Measurements from ENCODE around the gene OBP2A.
"Not testable (repeated sequence)": the region's sequence is repeated elsewhere in the genome, so short reads cannot be mapped to it uniquely, and the experiment has no call there.

Gene OBP2A

GRCh38 chr9:135528842-135529435 is 17.0 kb upstream of the OBP2A start:
- not testable (repeated sequence) for H3K36me3 ChIP-seq (ENCODE audit: control insufficient read depth in 5 of 5, insufficient read depth in 5 of 5, low read length in 5 of 5); H3K4me3 ChIP-seq (ENCODE audit: low read depth in 1 of 5, low read length in 5 of 5); H3K9ac ChIP-seq (ENCODE audit: low read length in 5 of 5); H3K27ac ChIP-seq (ENCODE audit: low read depth, low read length); H3K4me1 ChIP-seq (ENCODE audit: control insufficient read depth in 5 of 5, insufficient read depth in 5 of 5, low read length in 5 of 5); H3K9me3 ChIP-seq (ENCODE audit: control insufficient read depth in 5 of 5, low read length in 5 of 5)
- peaks cover 15 to 35% (median 21%) of the 10 kb centered on the region in 5 donors for H3K27me3 ChIP-seq (ENCODE audit: control insufficient read depth in 5 of 5, insufficient read depth in 4 of 5, low read length in 5 of 5)

- Histone ChIP-seq H3K4me3 (ENCODE audit: low read depth in 1 of 5, low read length in 5 of 5) (no peak overlapping the region), H3K27me3 (ENCODE audit: control insufficient read depth in 5 of 5, insufficient read depth in 4 of 5, low read length in 5 of 5) (peaks cover 9 to 27% (median 18%) of the 10 kb centered on the region in 5 donors), H3K9me3 (ENCODE audit: control insufficient read depth in 5 of 5, low read length in 5 of 5) (peaks cover 0 to 7% (median 0%) of the 10 kb centered on the region in 5 donors), H3K36me3 (ENCODE audit: control insufficient read depth in 5 of 5, insufficient read depth in 5 of 5, low read length in 5 of 5) (no peaks in the 10 kb centered on the region), H3K27ac (ENCODE audit: low read depth, low read length) (no peak overlapping the region), H3K9ac (ENCODE audit: low read length in 5 of 5) (no peak overlapping the region), H3K4me1 (ENCODE audit: control insufficient read depth in 5 of 5, insufficient read depth in 5 of 5, low read length in 5 of 5) (no peaks in the 10 kb centered on the region)
Measured at GRCh38 chr9:135530146-135530545, 15.8 kb upstream of the OBP2A start.

DNA sequence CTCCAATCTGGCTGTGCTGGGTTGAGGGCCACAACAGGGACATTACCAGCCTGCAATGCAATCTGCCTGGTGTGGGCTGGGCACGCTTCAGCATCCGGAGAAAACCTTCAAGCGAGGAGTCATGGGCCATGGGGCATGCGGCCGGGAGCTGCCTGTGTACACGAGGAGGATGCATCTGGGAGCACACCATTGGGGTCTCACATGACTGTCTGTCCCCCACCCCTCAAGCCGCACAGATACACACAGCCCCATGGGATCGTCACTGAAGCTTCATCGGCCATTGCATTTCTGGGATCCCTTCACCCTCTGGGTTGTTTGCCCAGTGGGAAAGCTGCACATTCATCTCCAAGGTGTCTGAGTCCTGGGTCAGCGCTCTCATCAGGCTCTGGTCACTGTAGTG is 14.8 kb upstream of the OBP2A start:
- Histone ChIP-seq H3K4me3 (ENCODE audit: low read depth in 1 of 5, low read length in 5 of 5) (no peak overlapping the region), H3K27me3 (ENCODE audit: control insufficient read depth in 5 of 5, insufficient read depth in 4 of 5, low read length in 5 of 5) (peaks cover 9 to 19% (median 16%) of the 10 kb centered on the region in 5 donors), H3K36me3 (ENCODE audit: control insufficient read depth in 5 of 5, insufficient read depth in 5 of 5, low read length in 5 of 5) (no peaks in the 10 kb centered on the region), H3K9ac (ENCODE audit: low read length in 5 of 5) (no peak overlapping the region), H3K4me1 (ENCODE audit: control insufficient read depth in 5 of 5, insufficient read depth in 5 of 5, low read length in 5 of 5) (no peaks in the 10 kb centered on the region), H3K27ac (ENCODE audit: low read depth, low read length) (no peak overlapping the region), H3K9me3 (ENCODE audit: control insufficient read depth in 5 of 5, low read length in 5 of 5) (peaks cover 0 to 7% (median 0%) of the 10 kb centered on the region in 5 donors)

- Histone ChIP-seq H3K9me3 (ENCODE audit: control insufficient read depth in 5 of 5, low read length in 5 of 5) (peaks cover 0 to 7% (median 2%) of the 10 kb centered on the region in 5 donors), H3K36me3 (ENCODE audit: control insufficient read depth in 5 of 5, insufficient read depth in 5 of 5, low read length in 5 of 5) (no peaks in the 10 kb centered on the region), H3K9ac (ENCODE audit: low read length in 5 of 5) (no peak overlapping the region), H3K27ac (ENCODE audit: low read depth, low read length) (no peak overlapping the region), H3K4me3 (ENCODE audit: low read depth in 1 of 5, low read length in 5 of 5) (no peak overlapping the region), H3K27me3 (ENCODE audit: control insufficient read depth in 5 of 5, insufficient read depth in 4 of 5, low read length in 5 of 5) (peaks cover 6 to 17% (median 10%) of the 10 kb centered on the region in 5 donors), H3K4me1 (ENCODE audit: control insufficient read depth in 5 of 5, insufficient read depth in 5 of 5, low read length in 5 of 5) (no peaks in the 10 kb centered on the region)
Measured at GRCh38 chr9:135533113-135533512, 12.8 kb upstream of the OBP2A start.

DNA sequence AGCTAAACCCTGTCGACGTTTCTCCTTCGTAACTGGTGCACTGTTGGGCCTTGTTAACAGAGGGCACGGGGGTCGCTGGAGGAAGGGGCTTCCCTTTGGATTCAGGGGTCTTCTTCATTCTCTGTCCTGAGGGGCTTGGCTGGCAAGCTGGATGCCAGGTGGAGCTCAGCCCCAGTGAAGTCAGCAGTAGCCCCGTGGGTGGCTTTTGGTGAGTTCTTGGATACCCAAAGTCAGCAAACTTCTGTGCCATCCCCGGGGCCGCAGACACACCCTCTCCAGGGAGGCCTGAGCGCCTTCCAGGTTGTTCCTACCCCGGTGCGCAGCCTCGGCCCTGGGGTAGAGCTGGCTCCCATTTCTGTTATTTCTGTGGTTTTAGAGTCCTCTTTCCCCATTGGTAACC is 12.3 kb upstream of the OBP2A start:
- no peaks in the 10 kb centered on the region for H3K4me1 ChIP-seq (ENCODE audit: control insufficient read depth in 5 of 5, insufficient read depth in 5 of 5, low read length in 5 of 5)
- H3K9ac ChIP-seq (ENCODE audit: low read length in 5 of 5), result no peak overlapping the region
- no peaks in the 10 kb centered on the region for H3K36me3 ChIP-seq (ENCODE audit: control insufficient read depth in 5 of 5, insufficient read depth in 5 of 5, low read length in 5 of 5)
- H3K27me3 ChIP-seq (ENCODE audit: control insufficient read depth in 5 of 5, insufficient read depth in 4 of 5, low read length in 5 of 5), result peaks cover 3 to 17% (median 8%) of the 10 kb centered on the region in 5 donors
- H3K9me3 ChIP-seq (ENCODE audit: control insufficient read depth in 5 of 5, low read length in 5 of 5), result peaks cover 0 to 7% (median 2%) of the 10 kb centered on the region in 5 donors
- no peak overlapping the region for H3K4me3 ChIP-seq (ENCODE audit: low read depth in 1 of 5, low read length in 5 of 5)
- no peak overlapping the region for H3K27ac ChIP-seq (ENCODE audit: low read depth, low read length)

GRCh38 chr9:135534192-135534711 is 11.7 kb upstream of the OBP2A start:
- not testable (repeated sequence) for H3K27ac ChIP-seq (ENCODE audit: low read depth, low read length); H3K4me3 ChIP-seq (ENCODE audit: low read depth in 1 of 5, low read length in 5 of 5); H3K4me1 ChIP-seq (ENCODE audit: control insufficient read depth in 5 of 5, insufficient read depth in 5 of 5, low read length in 5 of 5); H3K9ac ChIP-seq (ENCODE audit: low read length in 5 of 5); H3K9me3 ChIP-seq (ENCODE audit: control insufficient read depth in 5 of 5, low read length in 5 of 5); H3K36me3 ChIP-seq (ENCODE audit: control insufficient read depth in 5 of 5, insufficient read depth in 5 of 5, low read length in 5 of 5)
- peaks cover 3 to 17% (median 8%) of the 10 kb centered on the region in 5 donors for H3K27me3 ChIP-seq (ENCODE audit: control insufficient read depth in 5 of 5, insufficient read depth in 4 of 5, low read length in 5 of 5)

GRCh38 chr9:135534826-135535225 is 11.1 kb upstream of the OBP2A start:
- not testable (repeated sequence) for H3K9ac ChIP-seq (ENCODE audit: low read length in 5 of 5); H3K4me3 ChIP-seq (ENCODE audit: low read depth in 1 of 5, low read length in 5 of 5); H3K27ac ChIP-seq (ENCODE audit: low read depth, low read length); H3K4me1 ChIP-seq (ENCODE audit: control insufficient read depth in 5 of 5, insufficient read depth in 5 of 5, low read length in 5 of 5); H3K36me3 ChIP-seq (ENCODE audit: control insufficient read depth in 5 of 5, insufficient read depth in 5 of 5, low read length in 5 of 5); H3K9me3 ChIP-seq (ENCODE audit: control insufficient read depth in 5 of 5, low read length in 5 of 5)
- peaks cover 3 to 17% (median 8%) of the 10 kb centered on the region in 5 donors for H3K27me3 ChIP-seq (ENCODE audit: control insufficient read depth in 5 of 5, insufficient read depth in 4 of 5, low read length in 5 of 5)

GRCh38 chr9:135535631-135536030 is 10.3 kb upstream of the OBP2A start:
- H3K9ac ChIP-seq (ENCODE audit: low read length in 5 of 5); H3K27ac ChIP-seq (ENCODE audit: low read depth, low read length); H3K36me3 ChIP-seq (ENCODE audit: control insufficient read depth in 5 of 5, insufficient read depth in 5 of 5, low read length in 5 of 5); H3K4me1 ChIP-seq (ENCODE audit: control insufficient read depth in 5 of 5, insufficient read depth in 5 of 5, low read length in 5 of 5); H3K9me3 ChIP-seq (ENCODE audit: control insufficient read depth in 5 of 5, low read length in 5 of 5); H3K4me3 ChIP-seq (ENCODE audit: low read depth in 1 of 5, low read length in 5 of 5): not testable (repeated sequence)
- peaks cover under 1 to 21% (median 8%) of the 10 kb centered on the region in 5 donors for H3K27me3 ChIP-seq (ENCODE audit: control insufficient read depth in 5 of 5, insufficient read depth in 4 of 5, low read length in 5 of 5)

DNA sequence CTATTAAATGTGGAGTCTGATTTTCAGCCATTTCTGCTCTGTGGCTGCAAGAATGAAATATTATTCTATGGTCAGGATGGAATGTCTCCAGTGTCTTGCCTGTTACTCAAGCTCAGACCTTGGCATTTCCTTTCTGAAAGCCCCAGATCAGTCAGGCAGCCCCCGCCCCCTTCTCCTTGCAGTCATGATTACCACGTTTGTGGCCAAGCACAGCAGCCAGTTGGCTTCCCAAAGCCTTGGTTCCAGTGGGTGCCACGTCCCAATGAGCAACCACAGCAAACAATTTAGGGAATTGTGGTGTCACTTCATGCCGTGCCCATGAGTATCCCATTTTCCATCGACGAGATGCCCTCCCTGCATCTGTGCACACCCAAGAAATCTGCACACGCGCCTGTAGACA is 9.7 kb upstream of the OBP2A start:
- Histone ChIP-seq H3K9me3 (ENCODE audit: control insufficient read depth in 5 of 5, low read length in 5 of 5) (peaks cover 0 to 3% (median 0%) of the 10 kb centered on the region in 5 donors), H3K27me3 (ENCODE audit: control insufficient read depth in 5 of 5, insufficient read depth in 4 of 5, low read length in 5 of 5) (peaks cover 0 to 17% (median 6%) of the 10 kb centered on the region in 5 donors), H3K27ac (ENCODE audit: low read depth, low read length) (no peak overlapping the region)

DNA sequence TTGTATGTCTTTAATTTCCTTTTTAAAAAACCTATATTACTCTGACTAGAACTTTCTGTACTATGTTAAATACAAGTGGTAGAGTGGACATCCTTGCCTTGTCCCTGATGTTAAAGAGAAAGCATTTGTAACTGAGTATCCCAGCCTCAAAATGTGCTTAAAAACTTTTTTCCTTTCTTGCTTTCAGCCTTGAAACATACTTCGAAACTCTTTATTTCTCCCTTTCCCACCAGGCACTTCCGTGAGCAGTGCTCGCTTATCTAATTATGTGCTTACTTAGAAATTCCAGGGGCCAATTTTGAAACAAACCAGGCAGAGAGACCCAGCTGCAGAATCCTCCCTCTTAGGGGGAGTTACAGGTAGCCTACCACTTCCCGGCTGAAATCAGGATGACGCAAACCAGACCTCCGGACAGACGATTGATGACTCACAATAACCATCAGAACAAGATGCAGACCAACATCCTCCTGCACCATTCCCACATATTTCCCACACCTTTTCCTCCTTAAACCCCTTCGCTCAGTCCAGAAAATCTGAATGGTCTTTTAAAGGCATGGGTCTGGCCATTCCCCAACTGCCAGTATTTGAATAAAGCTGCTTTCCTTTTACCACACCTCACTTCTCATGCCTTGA is 2.5 kb upstream of the OBP2A start:
- not testable (repeated sequence) for H3K36me3 ChIP-seq (ENCODE audit: control insufficient read depth in 5 of 5, insufficient read depth in 5 of 5, low read length in 5 of 5); H3K9me3 ChIP-seq (ENCODE audit: control insufficient read depth in 5 of 5, low read length in 5 of 5); H3K27ac ChIP-seq (ENCODE audit: low read depth, low read length); H3K4me3 ChIP-seq (ENCODE audit: low read depth in 1 of 5, low read length in 5 of 5); H3K4me1 ChIP-seq (ENCODE audit: control insufficient read depth in 5 of 5, insufficient read depth in 5 of 5, low read length in 5 of 5); H3K9ac ChIP-seq (ENCODE audit: low read length in 5 of 5)
- H3K27me3 ChIP-seq (ENCODE audit: control insufficient read depth in 5 of 5, insufficient read depth in 4 of 5, low read length in 5 of 5), result peaks cover 0 to 13% (median 3%) of the 10 kb centered on the region in 5 donors

More for the DNA sequence above, 9.7 kb upstream of the OBP2A start:
- H3K4me3 ChIP-seq (ENCODE audit: low read depth in 1 of 5, low read length in 5 of 5), result no peak overlapping the region
- H3K4me1 ChIP-seq (ENCODE audit: control insufficient read depth in 5 of 5, insufficient read depth in 5 of 5, low read length in 5 of 5), result no peaks in the 10 kb centered on the region
- no peak overlapping the region for H3K9ac ChIP-seq (ENCODE audit: low read length in 5 of 5)
- H3K36me3 ChIP-seq (ENCODE audit: control insufficient read depth in 5 of 5, insufficient read depth in 5 of 5, low read length in 5 of 5), result no peaks in the 10 kb centered on the region

All from subcutaneous abdominal adipose tissue (tissue), 5 donors.